Renal pelvis (tissue), 4 donors: ENCODE measurements around the gene TMEM116. TPM values are rescaled to one million over a fixed set of nuclear protein-coding genes. Genes with fewer than 3 reads are reported as not detected.
"Not testable (repeated sequence)": the region's sequence is repeated elsewhere in the genome, so short reads cannot be mapped to it uniquely, and the experiment has no call there.

Experiments used
- DNase-seq: peaks from one replicate; pipeline ENCODE4 v3.0.0-alpha.2; 2013
- polyA plus RNA-seq, 3 donors: library from polyadenylated mRNA; unstranded; fragments of 120-200 nt; gene quantifications; one replicate each; pipeline ENCODE4 v1.2.1, GENCODE V29; 2013; ENCODE audit not compliant: insufficient read length in 3 of 3

Gene TMEM116
- polyA plus RNA-seq, 3 donors = 29.3 to 36.8 (median 29.3) TPM

DNA sequence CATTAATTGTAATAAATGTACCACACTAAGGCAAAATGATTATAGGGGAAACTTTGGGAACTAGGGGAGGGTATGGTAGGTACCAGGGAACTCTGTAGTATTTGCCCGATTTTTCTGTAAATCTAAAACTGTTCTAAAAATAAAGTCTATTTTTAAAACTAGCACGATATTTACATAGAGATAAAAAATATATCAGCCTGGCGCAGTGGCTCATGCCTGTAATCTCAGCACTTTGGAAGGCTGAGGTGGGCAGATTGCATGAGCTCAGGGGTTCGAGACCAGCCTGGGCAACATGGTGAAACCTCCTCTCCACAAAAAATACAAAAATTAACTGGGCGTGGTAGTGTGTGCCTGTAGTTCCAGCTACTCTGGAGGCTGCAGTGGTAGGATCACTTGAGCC lies 32.4 kb downstream of the TMEM116 start:
- DNase-seq = no peak

DNA sequence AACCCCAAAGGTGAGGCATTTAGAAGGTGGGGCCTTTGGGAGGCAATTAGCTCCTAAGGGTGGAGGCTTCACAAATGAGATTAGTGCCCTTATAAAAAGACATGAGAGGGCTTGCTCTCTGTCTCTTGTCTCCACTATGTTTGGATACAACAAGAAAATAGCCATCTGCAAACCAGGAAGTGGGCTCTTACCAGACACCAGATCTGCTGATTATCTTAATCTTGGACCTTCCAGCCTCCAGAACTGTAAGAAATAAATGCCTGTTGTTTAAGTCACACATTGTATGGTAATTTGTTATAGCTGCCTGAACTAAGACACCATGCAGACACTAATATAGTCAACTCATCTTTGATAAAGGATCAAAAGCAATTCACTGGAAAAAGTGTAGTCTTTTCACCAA lies 34.4 kb downstream of the TMEM116 start:
- DNase-seq = no peak

DNA sequence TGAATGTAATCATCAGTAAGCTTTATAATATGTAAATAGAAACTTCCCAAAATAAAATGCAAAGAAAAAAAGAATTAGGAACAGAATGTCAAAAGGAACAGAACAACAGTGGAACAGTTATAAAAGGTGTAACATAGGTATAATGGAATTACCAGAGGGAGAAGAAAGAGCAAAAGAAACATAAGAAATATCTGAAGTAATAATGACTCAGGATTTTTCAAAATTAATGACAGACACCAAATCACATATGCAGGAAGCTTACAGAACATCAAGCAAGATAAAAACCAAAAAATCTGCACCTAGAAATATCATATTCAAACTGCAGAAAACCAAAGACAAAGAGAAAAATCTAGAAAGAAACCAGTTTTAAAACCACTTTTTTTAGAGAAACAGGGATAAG lies 36.1 kb downstream of the TMEM116 start:
- DNase-seq = no peak

DNA sequence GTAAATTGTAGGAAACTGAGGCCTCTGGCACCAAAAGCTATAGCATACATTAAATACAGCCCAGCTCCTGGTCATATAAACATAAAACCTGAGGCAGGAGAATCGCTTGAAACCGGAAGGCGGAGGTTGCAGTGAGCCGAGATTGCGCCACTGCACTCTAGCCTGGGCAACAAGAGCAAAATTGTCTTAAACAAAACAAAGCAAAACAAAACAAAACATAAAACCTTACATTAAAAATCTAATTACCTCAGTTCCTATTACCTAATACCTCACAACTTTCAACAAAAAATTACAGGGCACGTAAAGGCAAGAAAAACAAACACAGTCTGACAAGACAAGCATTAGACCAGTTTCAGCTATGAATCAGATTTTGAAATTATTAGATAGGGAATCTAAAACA lies 36.7 kb downstream of the TMEM116 start:
- DNase-seq = no peak

DNA sequence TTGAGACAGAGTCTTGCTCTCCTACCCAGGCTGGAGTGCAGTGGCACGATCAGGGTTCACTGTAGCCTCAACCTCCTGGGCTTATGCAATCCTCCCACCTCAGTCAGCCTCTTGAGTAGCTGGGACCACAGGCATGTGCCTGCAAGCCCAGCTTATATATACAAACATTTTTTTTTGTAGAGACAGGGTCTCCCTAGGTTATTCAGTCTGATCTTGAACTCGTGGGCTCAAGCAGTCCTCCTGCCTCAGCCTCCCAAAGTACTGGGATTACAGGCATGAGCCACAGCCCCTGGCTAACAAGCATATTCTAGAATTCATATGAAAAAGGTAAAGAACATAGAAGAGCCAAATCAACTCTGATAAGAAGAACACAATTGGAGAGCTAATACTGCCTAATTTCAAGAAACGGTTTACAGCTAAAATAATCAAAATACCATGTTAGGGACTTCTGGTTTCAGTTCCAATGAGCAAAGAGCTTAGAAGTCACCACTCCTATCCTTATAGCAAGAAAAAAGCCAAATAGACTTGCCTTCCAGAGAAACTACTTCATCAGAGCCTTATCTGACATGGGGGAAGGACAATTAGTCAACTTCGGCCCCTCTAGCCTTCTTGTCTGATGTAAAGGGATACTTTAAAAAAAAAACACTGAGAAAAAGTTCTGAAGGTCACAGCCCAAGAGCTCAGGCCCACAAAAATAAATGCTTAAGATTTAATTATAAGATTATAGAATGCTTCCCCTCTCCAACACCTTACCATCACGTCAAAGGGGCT lies 37.6 kb downstream of the TMEM116 start:
- DNase-seq = no peak

DNA sequence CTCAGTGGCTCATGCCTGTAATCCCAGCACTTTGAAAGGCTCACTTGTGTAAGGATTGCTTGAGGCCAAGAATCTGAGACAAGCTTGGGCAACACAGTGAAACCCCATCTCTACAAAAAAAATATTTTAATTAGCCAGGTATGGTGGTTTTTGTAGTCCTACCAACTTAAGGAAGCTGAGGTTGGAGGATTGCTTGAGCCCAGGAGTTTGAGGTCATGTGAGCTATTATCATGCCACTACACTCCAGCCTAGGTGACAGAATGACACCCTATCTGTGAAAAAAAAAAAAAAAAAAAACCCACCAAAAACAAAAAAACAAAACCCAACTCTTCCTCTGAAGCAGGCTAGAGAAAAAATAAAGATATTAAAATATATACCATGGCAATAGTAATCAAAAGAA lies 41.2 kb downstream of the TMEM116 start:
- DNase-seq = no peak

DNA sequence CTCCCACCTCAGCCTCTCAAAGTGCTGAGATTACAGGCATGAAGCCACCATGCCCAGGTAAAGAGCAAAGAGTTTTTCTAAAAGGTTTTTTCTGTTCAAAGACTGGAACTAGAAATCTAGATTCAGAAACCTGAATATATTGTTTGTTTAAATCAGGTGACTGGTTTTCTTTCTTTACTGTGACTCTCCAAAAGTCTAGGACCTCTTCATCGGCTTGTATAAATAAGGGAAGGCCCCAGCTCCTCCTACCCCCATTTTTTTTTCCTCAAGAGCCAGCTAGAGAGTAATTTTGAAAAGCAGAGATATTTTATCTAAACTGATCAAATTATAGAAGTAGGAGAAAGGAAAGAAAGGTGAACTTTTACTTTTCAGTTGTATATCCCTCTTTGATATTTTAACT lies 48.0 kb downstream of the TMEM116 start:
- no peak for DNase-seq

DNA sequence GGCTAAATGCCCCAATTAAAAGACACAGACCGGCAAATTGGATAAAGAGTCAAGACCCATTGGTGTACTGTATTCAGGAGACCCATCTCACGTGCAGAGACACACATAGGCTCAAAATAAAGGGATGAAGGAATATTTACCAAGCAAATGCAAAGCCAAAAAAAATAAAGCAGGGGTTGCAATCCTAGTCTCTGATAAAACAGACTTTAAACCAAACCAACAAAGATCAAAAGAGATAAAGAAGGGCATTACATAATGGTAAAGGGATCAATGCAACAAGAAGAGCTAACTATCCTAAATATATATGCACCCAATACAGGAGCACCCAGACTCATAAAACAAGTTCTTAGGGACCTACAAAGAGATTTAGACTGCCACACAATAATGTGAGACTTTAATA lies 53.4 kb downstream of the TMEM116 start:
- not testable (repeated sequence) for DNase-seq

DNA sequence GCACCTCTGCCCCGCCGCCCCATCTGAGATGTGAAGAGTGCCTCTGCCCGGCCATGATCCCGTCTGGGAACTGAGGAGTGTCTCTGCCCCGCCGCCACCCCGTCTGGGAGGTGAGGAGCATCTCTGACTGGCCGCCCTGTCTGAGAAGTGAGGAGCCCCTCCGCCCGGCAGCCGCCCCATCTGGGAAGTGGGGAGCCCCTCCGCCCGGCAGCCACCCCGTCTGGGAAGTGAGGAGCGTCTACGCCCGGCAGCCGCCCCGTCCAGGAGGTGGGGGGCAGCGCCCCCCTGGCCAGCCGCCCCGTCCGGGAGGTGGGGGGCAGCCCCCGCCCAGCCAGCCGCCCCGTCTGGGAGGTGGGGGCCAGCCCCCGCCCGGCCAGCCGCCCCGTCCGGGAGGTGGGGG lies 55.7 kb downstream of the TMEM116 start:
- DNase-seq = not testable (repeated sequence)

DNA sequence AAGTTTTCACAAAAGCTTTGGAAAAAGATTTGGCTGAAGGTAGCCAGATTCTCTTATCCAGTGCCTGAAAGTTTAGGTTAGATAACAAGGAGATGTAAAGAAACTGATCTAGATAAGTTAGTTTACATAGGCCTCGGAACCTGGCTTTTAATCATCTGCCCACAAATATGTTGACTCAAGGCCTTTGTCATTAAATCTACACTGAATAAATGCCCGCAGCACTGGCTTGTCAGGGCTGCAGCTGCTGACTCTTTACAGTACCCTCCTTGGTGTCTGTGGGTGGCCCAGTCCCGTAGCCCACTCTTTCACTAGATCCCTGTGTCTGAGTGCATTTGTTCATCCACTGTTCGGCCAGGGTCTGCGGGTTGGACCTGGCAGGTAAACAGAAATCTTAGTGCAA lies 58.0 kb downstream of the TMEM116 start:
- no peak for DNase-seq

DNA sequence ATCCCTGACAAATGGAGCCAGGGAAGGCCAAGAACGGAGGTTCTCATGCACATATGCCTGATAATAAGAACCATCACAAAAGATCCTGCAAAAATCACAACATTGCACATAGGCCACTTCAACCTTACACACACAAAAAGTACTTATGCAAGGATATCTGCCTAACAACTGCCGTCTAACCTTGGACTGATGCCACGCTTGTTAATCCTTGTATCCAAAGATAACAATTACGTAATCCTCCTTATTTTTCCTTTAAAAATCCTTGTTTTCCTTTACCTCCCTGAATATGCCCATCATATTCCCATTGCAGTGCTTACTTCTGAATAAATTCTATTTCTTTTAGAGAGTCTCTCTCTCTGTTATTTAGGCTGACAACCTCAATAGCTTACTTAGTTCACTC lies 59.5 kb downstream of the TMEM116 start:
- DNase-seq = no peak

DNA sequence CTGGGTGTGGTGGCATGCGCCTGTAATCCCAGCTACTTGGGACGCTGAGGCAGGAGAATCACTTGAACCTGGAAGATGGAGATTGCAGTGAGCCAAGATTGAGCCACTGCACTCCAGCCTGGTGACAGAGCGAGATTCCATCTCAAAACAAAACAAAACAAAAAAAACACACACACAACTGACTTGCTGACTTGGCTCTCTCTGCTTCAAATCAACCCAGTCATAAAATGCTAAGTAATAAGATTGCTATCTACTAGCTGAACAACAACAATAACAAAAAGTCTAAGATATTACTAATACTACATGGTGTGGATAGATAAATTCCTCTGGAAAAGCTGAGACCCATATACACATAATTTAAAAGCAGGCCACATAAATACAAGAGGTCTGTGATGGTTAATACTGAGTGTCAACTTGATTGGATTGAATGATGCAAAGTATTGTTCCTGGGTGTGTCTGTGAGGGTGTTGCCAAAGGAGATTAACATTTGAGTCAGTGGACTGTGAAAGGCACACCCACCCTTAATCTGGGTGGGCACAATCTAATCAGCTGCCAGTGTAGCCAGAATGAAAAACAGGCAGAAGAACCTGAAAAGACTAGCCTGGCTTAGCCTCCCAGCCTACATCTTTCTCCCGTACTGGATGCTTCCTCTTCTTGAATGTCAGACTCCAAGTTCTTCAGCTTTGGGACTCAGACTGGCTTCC lies 60.7 kb downstream of the TMEM116 start:
- DNase-seq = not testable (repeated sequence)

DNA sequence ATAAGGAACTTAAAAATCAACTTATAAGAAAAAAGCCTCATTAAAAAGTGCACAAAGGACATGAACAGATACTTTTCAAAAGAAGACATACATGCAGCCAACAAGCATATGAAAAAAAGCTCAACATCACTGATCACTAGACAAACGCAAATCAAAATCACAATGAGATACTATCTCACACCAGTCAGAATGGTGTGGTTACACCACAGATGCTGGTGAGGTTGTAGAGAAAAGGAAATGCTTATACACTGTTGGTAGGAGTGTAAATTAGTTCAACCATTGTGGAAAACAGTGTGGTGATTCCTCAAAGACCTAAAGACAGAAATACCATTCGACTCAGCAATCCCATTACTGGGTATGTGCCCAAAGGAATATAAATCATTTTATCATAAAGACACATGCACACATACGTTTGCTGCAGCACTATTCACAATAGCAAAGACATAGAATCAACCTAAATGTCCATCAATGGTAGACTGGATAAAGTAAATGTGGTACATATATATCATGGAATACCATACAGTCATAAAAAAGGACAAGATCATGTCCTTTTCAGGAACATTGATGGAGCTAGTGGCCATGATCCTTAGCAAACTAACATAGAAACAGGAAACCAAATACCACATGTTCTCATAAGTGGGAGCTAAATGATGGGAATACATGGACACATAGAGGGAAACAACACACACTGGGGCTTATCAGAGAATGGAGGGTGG lies 61.8 kb downstream of the TMEM116 start:
- not testable (repeated sequence) for DNase-seq

DNA sequence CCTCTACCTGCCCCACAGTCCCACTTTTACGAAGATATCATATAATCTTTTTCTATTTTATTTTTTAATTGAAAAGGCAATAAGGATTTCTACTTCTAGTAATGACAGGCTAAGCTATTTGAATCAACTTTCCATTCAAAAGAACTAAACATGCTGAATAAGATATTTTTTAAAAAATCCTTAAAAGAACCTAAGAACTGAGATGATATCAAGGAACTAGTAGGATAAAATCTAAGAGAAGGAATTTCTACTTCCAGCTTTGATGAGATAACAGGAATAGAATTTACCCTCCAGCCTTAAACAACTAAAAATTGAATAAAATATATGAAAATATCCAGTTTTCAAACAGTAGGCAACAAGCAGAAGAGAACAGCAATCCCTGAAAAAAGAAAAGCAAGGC lies 69.0 kb downstream of the TMEM116 start:
- DNase-seq = no peak

DNA sequence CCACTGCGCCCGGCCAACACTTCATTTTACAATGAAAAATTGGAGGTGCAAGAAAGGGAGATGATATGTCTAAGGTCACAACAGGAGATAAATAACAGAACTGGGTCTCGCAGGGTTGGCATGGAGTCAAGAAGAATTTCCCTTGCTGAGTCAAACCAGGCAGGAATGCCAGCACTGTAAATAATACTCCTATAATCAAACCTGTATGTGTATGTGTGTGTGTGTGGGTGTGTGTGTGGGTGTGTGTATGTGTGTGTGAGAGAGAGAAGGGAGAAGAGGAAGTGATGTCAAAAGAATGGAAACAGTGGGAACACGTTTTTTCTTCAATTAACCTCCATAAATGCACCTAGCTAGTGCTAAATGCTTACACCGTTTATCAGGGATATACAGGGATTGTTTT lies 70.4 kb downstream of the TMEM116 start:
- DNase-seq = peak; percentile 10

DNA sequence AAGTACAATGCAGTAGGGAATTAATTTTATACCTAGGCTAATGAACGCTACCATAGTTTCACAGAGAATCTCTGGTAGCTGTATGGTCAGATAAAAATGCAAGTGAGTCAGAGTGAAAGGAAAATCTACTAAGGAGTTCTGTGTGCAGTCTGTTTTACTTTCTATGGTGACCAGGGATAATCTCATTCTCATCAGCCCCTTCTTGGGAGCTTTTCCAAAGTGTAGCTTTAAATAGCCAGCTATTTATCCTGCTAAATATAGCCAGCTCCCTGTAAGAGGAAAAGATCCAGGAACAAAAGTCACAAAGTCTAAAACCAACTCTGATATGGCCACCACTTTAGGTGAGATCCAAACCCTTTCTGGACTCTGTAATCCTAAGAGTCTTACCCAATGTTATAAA lies 75.5 kb downstream of the TMEM116 start:
- no peak for DNase-seq

DNA sequence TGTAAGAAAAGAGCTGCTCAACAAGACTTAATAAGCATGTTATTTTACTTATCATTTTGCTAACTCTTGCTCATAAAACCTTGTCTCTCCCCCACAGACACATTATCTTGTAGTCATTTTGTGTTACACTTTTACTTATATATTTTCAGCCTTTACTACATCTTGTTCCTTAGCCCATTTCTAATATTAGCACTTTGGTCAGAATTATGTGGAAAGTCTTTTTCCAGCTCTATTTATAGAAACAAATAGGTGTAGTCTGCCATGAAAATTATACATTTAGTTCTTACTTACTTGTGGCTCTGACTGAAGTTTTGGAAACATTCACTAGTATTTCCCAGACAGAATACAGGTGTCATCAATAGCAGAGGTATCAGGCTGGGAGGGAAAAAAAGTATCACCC lies 76.1 kb downstream of the TMEM116 start:
- DNase-seq = no peak

DNA sequence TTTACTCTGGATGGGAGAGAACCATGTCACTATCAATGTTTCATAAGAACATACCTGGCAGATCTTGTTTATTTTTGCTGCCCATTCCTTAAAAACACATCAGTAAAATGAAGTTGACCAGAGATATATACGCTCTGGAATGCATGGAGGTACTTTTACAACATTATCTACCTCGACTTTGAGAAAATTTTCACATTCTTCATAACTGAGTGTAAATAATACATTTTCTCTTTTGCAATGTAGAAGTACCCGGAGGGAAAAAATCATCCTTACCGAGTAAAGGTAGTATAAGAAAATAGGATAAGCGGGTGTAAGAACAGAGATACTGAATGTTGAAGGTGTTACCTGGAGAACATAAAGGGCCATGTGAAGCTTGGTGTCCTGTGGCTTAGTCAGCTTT lies 80.7 kb downstream of the TMEM116 start:
- DNase-seq = no peak

DNA sequence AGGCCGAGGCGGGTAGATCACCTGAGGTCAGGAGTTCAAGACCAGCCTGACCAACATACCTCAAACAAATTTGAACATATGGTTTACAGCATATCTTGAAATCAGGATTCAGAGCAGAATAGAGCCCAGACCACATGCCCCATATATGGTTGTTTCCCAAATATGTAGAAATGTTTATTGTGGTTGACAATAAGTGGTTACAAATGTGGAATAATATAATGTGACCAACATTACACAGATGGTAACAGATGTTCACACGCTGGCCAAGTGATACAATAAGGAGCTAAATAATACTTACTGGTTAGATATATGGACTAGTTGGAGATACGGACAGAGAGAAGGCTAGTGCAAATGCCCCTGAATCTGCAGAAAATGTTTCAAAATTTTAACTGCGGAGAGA lies 85.6 kb downstream of the TMEM116 start:
- no peak for DNase-seq

DNA sequence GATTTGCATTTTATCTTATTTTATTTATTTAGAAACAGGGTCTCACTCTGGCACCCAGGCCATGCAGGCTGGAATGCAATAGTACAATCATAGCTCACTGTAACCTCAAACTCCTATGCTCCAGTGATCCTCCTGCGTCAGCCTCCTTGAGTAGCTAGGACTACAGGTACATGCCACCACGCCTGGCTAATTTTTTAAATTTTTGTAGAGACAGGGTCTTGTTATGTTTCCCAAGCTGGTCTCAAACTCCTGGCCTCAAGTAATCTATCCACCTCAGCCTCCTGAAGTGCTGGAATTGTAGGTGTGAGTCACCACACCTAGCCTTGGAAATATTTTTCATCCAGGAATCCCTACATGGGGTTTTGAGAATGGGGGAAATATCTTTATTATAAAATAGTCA lies 86.3 kb downstream of the TMEM116 start:
- no peak for DNase-seq

DNA sequence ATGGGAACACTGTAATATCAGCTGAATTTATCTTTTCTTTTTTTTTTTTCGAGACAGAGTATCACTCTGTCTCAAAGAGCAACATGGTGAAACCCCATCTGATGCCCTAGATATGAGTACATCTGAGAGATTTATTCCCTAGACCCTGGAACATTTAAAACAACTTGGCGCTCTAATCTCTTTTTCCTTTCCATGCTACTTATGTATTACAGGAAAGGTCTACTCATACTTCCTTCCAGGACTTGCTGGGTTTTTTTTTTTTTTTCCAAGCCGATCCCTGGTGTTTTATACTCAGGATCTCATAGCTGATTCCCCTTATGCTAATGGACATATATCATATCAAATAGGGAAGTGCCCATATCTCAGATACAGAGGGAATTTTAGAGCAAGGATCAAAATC lies 87.8 kb downstream of the TMEM116 start:
- no peak for DNase-seq

DNA sequence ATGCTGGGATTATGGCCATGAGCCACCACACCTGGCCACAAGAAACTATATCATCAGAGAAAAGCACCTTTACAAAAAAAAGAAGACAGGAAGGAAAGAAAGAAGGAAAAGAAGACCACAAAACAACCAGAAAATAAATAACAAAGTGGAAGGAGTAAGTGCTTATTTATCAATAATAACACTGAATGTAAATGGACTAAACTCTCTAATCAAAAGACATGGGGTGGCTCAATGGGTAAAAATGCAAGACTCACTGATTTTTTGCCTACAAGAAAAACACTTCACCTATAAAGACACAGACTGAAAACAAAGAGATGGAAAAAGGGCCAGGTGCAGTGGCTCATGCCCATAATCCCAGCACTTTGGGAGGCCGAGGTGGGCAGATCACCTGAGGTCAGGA lies 105.2 kb downstream of the TMEM116 start:
- no peak for DNase-seq

DNA sequence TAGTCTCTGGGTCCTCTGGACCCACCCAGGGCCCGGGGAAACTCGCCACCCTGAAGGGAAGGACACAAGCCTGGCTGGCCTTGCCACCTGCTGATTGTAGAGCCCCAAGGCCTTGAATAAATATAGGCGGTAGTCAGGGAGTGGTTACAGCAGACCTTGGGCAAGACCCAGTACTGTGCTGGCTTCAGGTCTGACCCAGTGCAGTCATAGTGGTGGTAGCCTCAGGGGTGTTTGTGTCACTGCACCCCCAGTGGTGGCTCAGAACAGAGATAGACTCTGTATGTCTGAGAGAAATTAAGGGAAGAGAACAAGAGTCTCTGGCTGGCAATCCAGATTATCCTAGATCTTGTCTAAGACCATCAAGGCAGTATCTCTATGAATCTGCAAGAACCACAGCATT lies 107.5 kb downstream of the TMEM116 start:
- DNase-seq = no peak
